ENCODE data around the gene PALB2.

Gene PALB2

GRCh38 chr16:23668225-23668624 is 27.1 kb upstream of the PALB2 start:
- no peak overlapping the region for H3K4me3 ChIP-seq (ENCODE audit: low read depth, low read length)
- TF ChIP-seq, protein P1, sequence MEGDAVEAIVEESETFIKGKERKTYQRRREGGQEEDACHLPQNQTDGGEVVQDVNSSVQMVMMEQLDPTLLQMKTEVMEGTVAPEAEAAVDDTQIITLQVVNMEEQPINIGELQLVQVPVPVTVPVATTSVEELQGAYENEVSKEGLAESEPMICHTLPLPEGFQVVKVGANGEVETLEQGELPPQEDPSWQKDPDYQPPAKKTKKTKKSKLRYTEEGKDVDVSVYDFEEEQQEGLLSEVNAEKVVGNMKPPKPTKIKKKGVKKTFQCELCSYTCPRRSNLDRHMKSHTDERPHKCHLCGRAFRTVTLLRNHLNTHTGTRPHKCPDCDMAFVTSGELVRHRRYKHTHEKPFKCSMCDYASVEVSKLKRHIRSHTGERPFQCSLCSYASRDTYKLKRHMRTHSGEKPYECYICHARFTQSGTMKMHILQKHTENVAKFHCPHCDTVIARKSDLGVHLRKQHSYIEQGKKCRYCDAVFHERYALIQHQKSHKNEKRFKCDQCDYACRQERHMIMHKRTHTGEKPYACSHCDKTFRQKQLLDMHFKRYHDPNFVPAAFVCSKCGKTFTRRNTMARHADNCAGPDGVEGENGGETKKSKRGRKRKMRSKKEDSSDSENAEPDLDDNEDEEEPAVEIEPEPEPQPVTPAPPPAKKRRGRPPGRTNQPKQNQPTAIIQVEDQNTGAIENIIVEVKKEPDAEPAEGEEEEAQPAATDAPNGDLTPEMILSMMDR (IDR thresholded peaks at IDR 0.05; ENCODE audit: low read depth, low read length): no peak

GRCh38 chr16:23667355-23667659 is 26.2 kb upstream of the PALB2 start:
- no peak overlapping the region for H3K4me3 ChIP-seq (ENCODE audit: low read depth, low read length)
- TF ChIP-seq, protein P1 (IDR thresholded peaks at IDR 0.05; ENCODE audit: low read depth, low read length): no peak

GRCh38 chr16:23666571-23667354 is 25.7 kb upstream of the PALB2 start:
- H3K4me3 ChIP-seq (ENCODE audit: low read depth, low read length): no peak overlapping the region
- TF ChIP-seq, protein P1 (IDR thresholded peaks at IDR 0.05; ENCODE audit: low read depth, low read length): no peak

DNA sequence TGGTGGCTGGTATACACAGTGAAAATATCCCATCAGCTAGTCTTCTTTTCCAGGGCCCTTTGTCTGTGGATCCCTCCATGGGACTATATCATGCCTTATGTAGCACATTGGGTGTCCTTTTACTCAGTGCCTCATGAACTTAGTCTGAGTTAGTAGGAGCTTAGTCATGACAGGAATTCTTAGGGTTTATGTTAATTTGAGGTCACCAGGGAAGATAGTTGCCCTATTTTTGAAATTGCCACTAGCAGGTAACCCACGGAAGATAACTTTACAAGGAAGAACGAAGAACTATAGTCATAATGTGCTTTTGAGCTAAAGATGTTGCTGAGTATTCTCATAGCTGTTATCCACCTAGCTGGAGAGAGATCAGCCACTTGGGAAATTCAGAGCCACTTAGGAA is 22.8 kb upstream of the PALB2 start:
- TF ChIP-seq, protein P1 (IDR thresholded peaks at IDR 0.05; ENCODE audit: low read depth, low read length): no peak

GRCh38 chr16:23651943-23652468 is 10.9 kb upstream of the PALB2 start:
- no peak overlapping the region for H3K4me3 ChIP-seq (ENCODE audit: low read depth, low read length)
- TF ChIP-seq, protein P1 (IDR thresholded peaks at IDR 0.05; ENCODE audit: low read depth, low read length): no peak

More for the DNA sequence above, 22.8 kb upstream of the PALB2 start:
- no peak overlapping the region for H3K4me3 ChIP-seq (ENCODE audit: low read depth, low read length)

GRCh38 chr16:23650674-23651416 is 9.7 kb upstream of the PALB2 start:
- TF ChIP-seq, protein P1 (IDR thresholded peaks at IDR 0.05; ENCODE audit: low read depth, low read length): no peak
- H3K4me3 ChIP-seq (ENCODE audit: low read depth, low read length): no peak overlapping the region

GRCh38 chr16:23642246-23642774 is 1.2 kb upstream of the PALB2 start:
- peak overlapping the region; percentile 99 for H3K4me3 ChIP-seq (ENCODE audit: low read depth, low read length)
- TF ChIP-seq, protein P1 (IDR thresholded peaks at IDR 0.05; ENCODE audit: low read depth, low read length): no peak
